GM19468 (cell line): Measurements from ENCODE around the gene HSPA8.
"Not testable (repeated sequence)": the region's sequence is repeated elsewhere in the genome, so short reads cannot be mapped to it uniquely, and the experiment has no call there.

Source experiments
- ATAC-seq: cut with Tn5 transposase; IDR thresholded peaks from one replicate; pipeline ENCODE4 v1.9.1; 2021; ENCODE audit warnings: mild to moderate bottlenecking, moderate library complexity, moderate number of reproducible peaks; ENCODE audit not compliant: unreplicated experiment; ENCODE audit errors: extremely low read depth

HSPA8 gene

GRCh38 chr11:123061403-123062157, at the start of gene HSPA8:
Gene HSPA8 (minus strand): TSS chr11:123062136. CDS start chr11:123061324, 812 bp downstream.
- ATAC-seq = no peak

GRCh38 chr11:123111465-123111864, 49.5 kb upstream of the HSPA8 start:
- ATAC-seq = no peak

DNA sequence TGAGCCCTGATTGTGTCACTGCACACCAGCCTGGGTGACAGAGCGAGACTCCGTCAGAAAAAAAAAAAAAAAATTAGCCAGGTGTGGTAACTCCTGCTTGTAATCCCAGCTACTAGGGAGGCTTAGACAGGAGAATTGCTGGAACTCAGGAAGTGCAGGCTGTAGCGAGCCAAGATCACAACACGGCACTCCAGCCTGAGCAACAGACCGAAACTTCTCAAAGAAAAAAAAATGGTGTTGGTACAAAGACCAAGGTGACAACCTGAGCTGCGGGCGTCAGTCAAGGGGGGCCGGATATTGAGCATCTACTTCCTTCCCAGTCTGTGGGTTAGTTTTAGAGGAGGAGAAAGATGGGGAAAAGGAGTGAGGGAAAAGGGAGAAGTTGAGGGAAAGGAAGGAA, 48.5 kb upstream of the HSPA8 start:
- no peak for ATAC-seq

- no peak for ATAC-seq
These were observed 46.1 kb upstream of the HSPA8 start for GRCh38 chr11:123107945-123108495.

GRCh38 chr11:123104697-123105096, 42.8 kb upstream of the HSPA8 start:
- no peak for ATAC-seq

DNA sequence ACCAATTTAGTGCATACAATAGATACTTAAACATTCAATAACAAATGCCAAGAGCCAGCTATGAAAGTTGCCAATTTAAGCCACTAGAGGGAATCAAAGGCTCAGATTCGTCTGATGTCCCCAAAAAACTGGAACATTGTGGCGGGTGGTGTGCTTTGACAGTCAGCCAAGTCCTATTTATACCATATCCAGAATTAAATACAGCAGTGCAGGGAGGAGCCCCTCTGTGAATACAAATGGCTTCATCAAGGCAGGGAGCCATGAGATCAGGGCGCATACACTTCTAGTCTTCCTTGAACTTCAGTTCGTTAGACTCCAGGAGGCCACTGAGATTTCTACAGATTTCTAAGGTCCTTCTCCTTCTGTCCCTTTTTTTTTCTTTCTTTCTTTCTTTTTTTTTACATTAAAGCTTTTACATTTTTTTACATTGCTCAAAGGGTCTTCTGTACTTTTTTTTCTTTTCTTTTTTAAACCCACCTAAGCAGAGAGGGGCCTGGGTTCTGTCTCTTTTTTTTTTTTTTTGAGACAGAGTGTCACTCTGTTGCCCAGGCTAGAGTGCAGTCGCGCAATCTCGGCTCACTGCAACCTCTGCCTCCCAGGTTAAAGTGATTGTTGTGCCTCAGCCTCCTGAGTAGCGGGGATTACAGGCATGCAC, 41.5 kb upstream of the HSPA8 start:
- ATAC-seq = no peak

DNA sequence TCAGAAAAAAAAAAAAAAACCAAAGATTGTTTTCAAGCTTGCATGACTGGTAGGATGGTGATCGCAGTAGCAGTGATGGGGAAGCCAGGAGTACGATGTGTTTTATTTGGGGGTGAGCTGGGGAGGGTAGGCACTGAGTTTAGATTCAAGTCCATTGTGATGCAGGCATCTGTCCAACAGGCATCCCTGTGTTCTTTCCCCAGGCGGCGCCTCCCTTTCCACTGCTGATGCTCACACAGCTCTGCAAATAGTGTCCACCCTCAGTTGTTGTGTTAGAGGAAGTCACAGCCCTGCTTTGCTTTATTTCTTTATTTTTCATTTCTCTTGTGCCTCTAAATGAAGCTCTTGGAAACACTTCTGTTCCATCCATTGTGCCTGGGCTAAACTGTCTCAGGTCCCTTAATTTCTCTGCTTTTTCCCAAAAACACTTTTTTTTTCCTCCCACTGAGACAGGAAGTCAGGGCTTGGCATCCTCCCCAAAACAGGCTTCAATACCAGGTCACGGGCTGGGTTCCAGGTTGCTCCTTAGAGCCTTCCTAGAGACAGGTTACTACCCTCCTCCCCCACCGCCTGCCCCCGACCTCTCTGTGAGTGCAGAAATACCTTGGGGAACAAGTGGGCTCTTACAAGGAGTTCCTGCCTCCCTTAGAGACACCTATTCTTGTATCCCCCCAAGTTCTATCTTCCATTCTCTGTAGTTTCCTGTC, 38.6 kb upstream of the HSPA8 start:
- ATAC-seq = no peak

GRCh38 chr11:123098990-123099389, 37.1 kb upstream of the HSPA8 start:
- no peak for ATAC-seq

GRCh38 chr11:123093739-123094138, 31.8 kb upstream of the HSPA8 start:
- no peak for ATAC-seq

DNA sequence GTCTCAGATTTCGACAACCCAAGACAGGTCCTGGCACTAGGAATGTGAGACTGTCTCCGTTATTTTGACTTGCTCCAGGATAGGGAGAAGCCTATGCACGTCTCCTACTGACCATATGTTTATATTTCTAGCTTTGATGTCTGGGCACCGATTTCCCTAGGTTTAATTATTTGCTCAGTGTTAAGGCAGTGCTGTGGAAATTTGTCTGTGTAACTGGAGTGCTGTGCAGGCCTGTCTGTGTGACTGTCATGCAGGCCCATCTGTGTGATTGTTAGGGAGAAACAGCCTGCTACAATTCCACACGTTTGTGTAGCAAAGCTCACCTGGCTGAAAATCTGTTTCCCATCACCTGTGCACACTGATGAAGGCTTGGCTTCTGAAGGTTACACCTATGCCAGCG, 29.6 kb upstream of the HSPA8 start:
- ATAC-seq = no peak

GRCh38 chr11:123090168-123090567, 28.2 kb upstream of the HSPA8 start:
- not testable (repeated sequence) for ATAC-seq

- not testable (repeated sequence) for ATAC-seq
These were observed 27.0 kb upstream of the HSPA8 start for GRCh38 chr11:123088896-123089295.

DNA sequence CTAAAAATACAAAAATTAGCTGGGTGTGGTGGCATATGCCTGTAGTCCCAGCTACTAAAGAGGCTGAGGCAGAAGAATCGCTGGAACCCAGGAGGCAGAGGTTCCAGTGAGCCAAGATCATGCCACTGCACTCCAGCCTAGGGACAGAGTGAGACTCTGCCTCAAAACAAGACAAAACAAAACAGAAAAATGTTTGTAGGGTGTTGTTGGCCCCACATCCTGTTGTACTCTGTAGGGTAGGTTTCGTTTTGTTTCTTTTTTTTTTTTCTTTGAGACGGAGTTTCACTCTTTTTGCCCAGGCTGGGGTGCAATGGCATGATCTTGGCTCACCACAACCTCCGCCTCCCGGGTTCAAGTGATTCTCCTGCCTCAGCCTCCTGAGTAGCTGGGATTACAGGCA, 25.7 kb upstream of the HSPA8 start:
- ATAC-seq = peak; percentile 52

DNA sequence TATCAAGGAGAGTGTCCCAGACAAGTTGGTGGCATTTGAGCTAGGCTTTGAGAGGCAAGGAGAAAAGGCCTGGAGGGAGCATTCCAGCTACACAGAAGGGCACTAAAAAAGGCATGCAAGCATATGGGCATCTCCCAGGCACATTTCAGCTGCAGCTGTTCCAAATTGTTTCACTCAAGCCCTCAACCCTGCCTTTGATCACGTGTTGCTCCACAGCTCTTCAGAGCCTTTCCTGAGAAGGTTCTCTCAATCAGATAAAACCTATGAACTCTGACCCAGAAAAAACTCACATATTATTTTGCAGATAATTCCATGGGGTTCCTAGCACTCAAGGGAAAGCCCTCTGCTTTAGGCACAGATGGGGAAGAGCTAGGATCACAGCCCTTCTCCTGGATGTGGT, 24.4 kb upstream of the HSPA8 start:
- no peak for ATAC-seq

DNA sequence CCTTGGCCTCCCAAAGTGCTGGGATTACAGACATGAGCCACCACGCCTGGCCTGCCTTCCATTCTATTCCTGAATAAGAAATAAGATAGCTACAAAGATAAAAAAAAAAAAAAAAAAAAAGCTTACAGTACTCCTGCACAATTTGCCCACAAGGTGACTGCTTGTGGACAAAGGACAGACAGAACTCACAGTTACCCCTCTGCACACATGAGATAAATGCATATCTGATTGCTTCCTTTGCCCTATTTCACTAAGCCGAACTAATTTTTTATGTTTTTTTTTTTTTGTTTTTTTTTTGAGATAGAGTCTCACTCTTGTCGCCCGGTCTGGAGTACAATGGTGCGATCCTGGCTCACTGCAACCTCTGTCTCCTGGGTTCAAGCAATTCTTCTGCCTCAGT, 23.6 kb upstream of the HSPA8 start:
- ATAC-seq = no peak

- ATAC-seq = no peak
These were observed 22.5 kb upstream of the HSPA8 start for GRCh38 chr11:123084454-123084853.

GRCh38 chr11:123083623-123084029, 21.7 kb upstream of the HSPA8 start:
- no peak for ATAC-seq

DNA sequence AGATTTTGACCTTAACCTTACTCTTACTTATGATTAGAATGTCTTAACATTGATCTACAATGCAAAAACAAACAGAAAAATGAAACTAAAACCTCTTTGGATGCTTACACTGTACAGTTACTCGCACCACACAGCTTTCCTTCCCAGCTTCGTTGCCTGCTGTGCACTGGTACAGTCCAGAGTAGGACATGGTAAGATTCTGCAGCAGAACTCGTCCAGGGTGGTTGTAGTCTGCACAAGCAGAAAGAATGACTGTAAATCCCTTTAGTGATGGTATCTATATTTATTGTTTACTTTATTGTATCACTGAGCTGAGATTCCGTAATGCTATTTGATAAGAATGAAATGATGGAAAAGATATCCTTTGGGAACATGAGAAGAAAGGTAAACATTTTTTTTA, 21.0 kb upstream of the HSPA8 start:
- ATAC-seq = no peak

- no peak for ATAC-seq
These were observed 18.1 kb upstream of the HSPA8 start for GRCh38 chr11:123080015-123080414.

GRCh38 chr11:123076484-123076883, 14.5 kb upstream of the HSPA8 start:
- ATAC-seq = no peak
